Measurements from ENCODE around the gene AFMID.
"Not testable (repeated sequence)": the region's sequence is repeated elsewhere in the genome, so short reads cannot be mapped to it uniquely, and the experiment has no call there.

The AFMID gene

GRCh38 chr17:78186692-78187595, at the start of gene AFMID, which contains the start of gene TK1:
AFMID (plus strand) TSS chr17:78187362; CDS start chr17:78187371, 9 bp downstream.
TK1 (minus strand) TSS chr17:78187052; CDS start chr17:78186994, 58 bp downstream.
- ATAC-seq: peak; percentile 96
- TF ChIP-seq ZNF70 (CRISPR knock-in tag; IDR thresholded peaks at IDR 0.05) (0 out of 2 replicates have a peak, but pooled peaks have one; percentile 6), ZNF565 (CRISPR knock-in tag; conservative IDR thresholded peaks at IDR 0.05; ENCODE audit: low read depth) (peak; percentile 70; the same call in 1 of the 2 replicates), GLIS3 (CRISPR knock-in tag; IDR thresholded peaks at IDR 0.05) (no peak), CREB5 (CRISPR knock-in tag; IDR thresholded peaks at IDR 0.05; ENCODE audit: low read depth) (no peak)

GRCh38 chr17:78137392-78138203, 49.6 kb upstream of the AFMID start:
- no peak for ATAC-seq
- TF ChIP-seq ZFP30 (CRISPR knock-in tag; IDR thresholded peaks at IDR 0.05) (no peak), ESRRG (CRISPR knock-in tag; IDR thresholded peaks at IDR 0.05) (no peak), TOX (CRISPR knock-in tag; IDR thresholded peaks at IDR 0.05; ENCODE audit: borderline replicate concordance) (no peak), ZNF565 (CRISPR knock-in tag; conservative IDR thresholded peaks at IDR 0.05; ENCODE audit: low read depth) (no peak), CREB5 (CRISPR knock-in tag; IDR thresholded peaks at IDR 0.05; ENCODE audit: low read depth) (no peak), PATZ1 (CRISPR knock-in tag; IDR thresholded peaks at IDR 0.05; ENCODE audit: borderline replicate concordance) (no peak), ZNF8 (CRISPR knock-in tag; IDR thresholded peaks at IDR 0.05) (no peak), ARNTL (CRISPR knock-in tag; IDR thresholded peaks at IDR 0.05; ENCODE audit: borderline replicate concordance, low read depth) (no peak), SNAI2 (CRISPR knock-in tag; IDR thresholded peaks at IDR 0.05) (no peak), ISL1 (CRISPR knock-in tag; IDR thresholded peaks at IDR 0.05) (no peak), RARB (CRISPR knock-in tag; IDR thresholded peaks at IDR 0.05) (no peak), ZFP3 (CRISPR knock-in tag; IDR thresholded peaks at IDR 0.05) (no peak), ZNF70 (CRISPR knock-in tag; IDR thresholded peaks at IDR 0.05) (no peak), GLIS3 (CRISPR knock-in tag; IDR thresholded peaks at IDR 0.05) (no peak), PPARA (CRISPR knock-in tag; IDR thresholded peaks at IDR 0.05; ENCODE audit: borderline replicate concordance) (no peak), TCF4 (CRISPR knock-in tag; IDR thresholded peaks at IDR 0.05; ENCODE audit: borderline replicate concordance) (no peak)

GRCh38 chr17:78138204-78139060, 48.7 kb upstream of the AFMID start:
- no peak for ATAC-seq
- TF ChIP-seq OSR1 (CRISPR knock-in tag; IDR thresholded peaks at IDR 0.05): no peak
- TF ChIP-seq ZNF565 (CRISPR knock-in tag; conservative IDR thresholded peaks at IDR 0.05; ENCODE audit: low read depth): no peak
- TF ChIP-seq ZFP3 (CRISPR knock-in tag; IDR thresholded peaks at IDR 0.05): no peak
- no peak for TF ChIP-seq BACH2 (CRISPR knock-in tag; IDR thresholded peaks at IDR 0.05; ENCODE audit: borderline replicate concordance)

- not testable (repeated sequence) for ATAC-seq
Measured at GRCh38 chr17:78139861-78140168, 47.3 kb upstream of the AFMID start.

All from SK-N-SH treated with all-trans-retinoic acid at 6 μM for 48 hours (cell line).